Fibroblast of lung (primary cell): Measurements from ENCODE around the gene TANGO6.

Experiments used
- CTCF ChIP-seq, 2 donors: IDR thresholded peaks in 1 of 2; conservative IDR thresholded peaks in 1 of 2; 1 replicate in 1 of 2; 2 replicates in 1 of 2; pipeline ENCODE4 v1.5.1; 2011 to 2012; ENCODE audit warnings: low read length in 2 of 2, control low read depth in 1 of 2, inconsistent platforms in 1 of 2, low read depth in 1 of 2, mild to moderate bottlenecking in 1 of 2
- EZH2 ChIP-seq: IDR thresholded peaks from 2 replicates; pipeline ENCODE4 v1.5.1; 2012; ENCODE audit warnings: low read length, control low read depth, mild to moderate bottlenecking; ENCODE audit errors: missing control alignments

- TF ChIP-seq EZH2 = no peak
- no peak for TF ChIP-seq CTCF (conservative IDR thresholded peaks at IDR 0.05 in 1 of 2, IDR thresholded peaks at IDR 0.05 in 1 of 2; ENCODE audit: low read depth in 1 of 2, low read length in 2 of 2)
These were observed 162.5 kb downstream of the TANGO6 start for GRCh38 chr16:69005641-69006355.
